OCI-LY1 (cell line): ENCODE results near the gene REC114.

Experiments
- CTCF ChIP-seq: fragments of 200-600 bp; sonication (generic), shearing (Covaris generic); IDR thresholded peaks from 2 replicates; pipeline ENCODE4 v1.5.1; 2017; ENCODE audit warnings: mild to moderate bottlenecking, antibody characterized with exemption, low read length, moderate library complexity, mixed read lengths
- EZH2 ChIP-seq: fragments of 200-600 bp; sonication (generic), shearing (Covaris generic); IDR thresholded peaks from 2 replicates; pipeline ENCODE4 v1.8.0; 2017; ENCODE audit warnings: borderline replicate concordance, mixed run types, mild to moderate bottlenecking, antibody characterized with exemption, low read length, moderate library complexity, mixed read lengths

GRCh38 chr15:73597036-73597638 is 154.2 kb downstream of the REC114 start:
- no peak for TF ChIP-seq CTCF
- no peak for TF ChIP-seq EZH2
